Panc1 (cell line): ENCODE data around the gene MAN2A2. TPM values are rescaled to one million over a fixed set of nuclear protein-coding genes. Genes with fewer than 3 reads are reported as not detected.
"Not testable (repeated sequence)": the region's sequence is repeated elsewhere in the genome, so short reads cannot be mapped to it uniquely, and the experiment has no call there.

Source experiments
- ATAC-seq: fragments of 200-7000 bp; cut with Tn5 transposase; 2 replicates; pipeline ENCODE4 v1.9.1; 2020; ENCODE audit warnings: mild to moderate bottlenecking, moderate library complexity
- BruUV-seq: library from RNA; stranded (reverse); fragments of 400-500 nt; replicated peaks from 2 replicates; lab custom pipeline; 2021; lab: Mats Ljungman, UMichigan
- CTCF ChIA-PET: fragments of 300-600 bp; sonication (Branson Sonifier 250); formaldehyde crosslinking; loops from one replicate; lab custom pipeline; 2022; ENCODE audit warnings: antibody characterized with exemption; lab: Charles Lee
- POLR2A ChIA-PET: fragments of 300-600 bp; sonication (Branson Sonifier 250); formaldehyde crosslinking; loops from one replicate; lab custom pipeline; 2022; ENCODE audit warnings: antibody characterized with exemption; lab: Charles Lee
- DNase-seq: peaks from one replicate; pipeline ENCODE4 v3.0.0-alpha.2; 2010; ENCODE audit warnings: low read depth, low spot score
- H3K27ac ChIP-seq: 2 replicates; pipeline ENCODE4 v1.5.1; 2011; ENCODE audit warnings: mild to moderate bottlenecking, low read length, inconsistent platforms
- H3K27me3 ChIP-seq: fragments of 200-500 bp; sonication (Bioruptor generic); 2 replicates; pipeline ENCODE4 v1.6.0; 2014; ENCODE audit warnings: low read length, inconsistent platforms; ENCODE audit not compliant: control insufficient read depth, insufficient read depth
- H3K36me3 ChIP-seq: fragments of 200-500 bp; sonication (Bioruptor generic); 2 replicates; pipeline ENCODE4 v1.5.1; 2014; ENCODE audit warnings: inconsistent platforms, mild to moderate bottlenecking, low read length, moderate library complexity; ENCODE audit not compliant: control insufficient read depth, insufficient read depth
- H3K4me1 ChIP-seq: 2 replicates; pipeline ENCODE4 v1.5.1; 2011; ENCODE audit warnings: inconsistent platforms, mild to moderate bottlenecking, low read length, moderate library complexity; ENCODE audit not compliant: control insufficient read depth, insufficient read depth
- H3K4me3 ChIP-seq, 2 experiments: 2 replicates each; pipeline ENCODE4 v1.5.1; 2011 to 2012; ENCODE audit warnings: low read depth in 2 of 2, low read length in 2 of 2, mild to moderate bottlenecking in 2 of 2, inconsistent platforms in 1 of 2, moderate library complexity in 1 of 2
- H3K9me3 ChIP-seq: fragments of 200-500 bp; sonication (Bioruptor generic); 2 replicates; pipeline ENCODE4 v1.5.1; 2014; ENCODE audit warnings: low read depth, mild to moderate bottlenecking, inconsistent platforms, low read length, moderate library complexity; ENCODE audit not compliant: control insufficient read depth, insufficient read depth
- POLR2AphosphoS5 ChIP-seq: IDR thresholded peaks from 2 replicates; pipeline ENCODE4 v1.6.1; 2012; ENCODE audit warnings: mild to moderate bottlenecking, low read depth, low read length, moderate library complexity
- SIN3A ChIP-seq: IDR thresholded peaks from 2 replicates; pipeline ENCODE4 v1.6.1; 2012; ENCODE audit warnings: low read depth, mild to moderate bottlenecking, low read length, moderate library complexity, borderline replicate concordance; ENCODE audit not compliant: insufficient read depth
- TCF7L2 ChIP-seq: IDR thresholded peaks from 2 replicates; pipeline ENCODE4 v1.6.1; 2011; ENCODE audit warnings: mild to moderate bottlenecking, low read depth, low read length, inconsistent platforms
- in situ Hi-C: cut with HindIII; loops from 2 replicates; pipeline ENCODE4 v1.10.0; 2016; ENCODE audit warnings: low sequenced_read_pairs, low pct_unique_long_range_greater_than_20kb
- intact Hi-C: fragments of 100-400 bp; cut with micrococcal nuclease; formaldehyde crosslinking; loops from one replicate; pipeline ENCODE4 v1.10.0; 2022; ENCODE audit not compliant: unreplicated experiment
- total RNA-seq: library from RNA; stranded (reverse); gene quantifications from one replicate; pipeline ENCODE4 v1.2.1, GENCODE V29; 2021; ENCODE audit not compliant: unreplicated experiment
- TF ChIP-seq, protein P1 (sequence below): fragments of 450-650 bp; IDR thresholded peaks from 2 replicates; pipeline ENCODE4 v1.5.1; 2017; ENCODE audit warnings: mild to moderate bottlenecking
- TF ChIP-seq, protein P2 (sequence below), 2 experiments: IDR thresholded peaks; 2 replicates each; pipeline ENCODE4 v1.6.1; 2011 to 2012; ENCODE audit warnings: low read depth in 2 of 2, control low read depth in 1 of 2, low read length in 1 of 2, mild to moderate bottlenecking in 1 of 2, moderate library complexity in 1 of 2; ENCODE audit not compliant: insufficient read depth in 1 of 2

The MAN2A2 gene
- total RNA-seq, 1 experiment from 2014 or later: 77.2 TPM

DNA sequence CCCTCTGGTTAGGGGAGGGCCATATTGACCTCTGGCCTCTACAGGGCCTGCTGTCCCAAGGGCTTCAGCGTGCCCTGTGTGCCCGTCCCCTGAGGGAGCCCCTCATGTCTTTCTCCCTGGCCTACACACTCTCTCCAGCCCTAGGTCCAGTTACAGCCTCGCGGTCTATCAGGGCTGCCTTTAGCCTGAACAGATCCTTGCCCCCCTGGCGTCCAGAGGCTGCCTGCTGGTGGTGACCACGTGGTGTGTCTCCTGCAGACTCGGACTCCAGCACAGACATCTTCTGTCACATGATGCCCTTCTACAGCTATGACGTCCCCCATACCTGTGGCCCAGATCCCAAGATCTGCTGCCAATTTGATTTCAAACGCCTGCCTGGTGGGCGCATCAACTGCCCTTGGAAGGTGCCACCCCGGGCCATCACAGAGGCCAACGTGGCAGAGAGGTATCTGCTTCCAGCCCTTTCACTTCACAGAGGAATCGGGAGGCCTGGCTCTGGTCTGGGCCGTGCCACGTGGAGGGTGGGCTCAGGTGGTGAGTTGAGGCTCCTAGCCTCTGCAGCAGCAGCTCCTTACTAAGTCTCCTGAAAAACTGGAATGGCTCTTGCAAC lies 4.1 kb downstream of the MAN2A2 start:
- in situ Hi-C loops: no loop called here
- POLR2A ChIA-PET: no interaction called here
- no TSS peak for BruUV-seq
- no peak overlapping the region for H3K27ac ChIP-seq
- DNase-seq: no peak
- no peaks in the 10 kb centered on the region for H3K27me3 ChIP-seq
- CTCF ChIA-PET: no interaction called here
- no peak overlapping the region for H3K4me3 ChIP-seq
- TF ChIP-seq SIN3A: no peak
- no peak for TF ChIP-seq TCF7L2
- TF ChIP-seq POLR2AphosphoS5: no peak
- TF ChIP-seq, protein P1, sequence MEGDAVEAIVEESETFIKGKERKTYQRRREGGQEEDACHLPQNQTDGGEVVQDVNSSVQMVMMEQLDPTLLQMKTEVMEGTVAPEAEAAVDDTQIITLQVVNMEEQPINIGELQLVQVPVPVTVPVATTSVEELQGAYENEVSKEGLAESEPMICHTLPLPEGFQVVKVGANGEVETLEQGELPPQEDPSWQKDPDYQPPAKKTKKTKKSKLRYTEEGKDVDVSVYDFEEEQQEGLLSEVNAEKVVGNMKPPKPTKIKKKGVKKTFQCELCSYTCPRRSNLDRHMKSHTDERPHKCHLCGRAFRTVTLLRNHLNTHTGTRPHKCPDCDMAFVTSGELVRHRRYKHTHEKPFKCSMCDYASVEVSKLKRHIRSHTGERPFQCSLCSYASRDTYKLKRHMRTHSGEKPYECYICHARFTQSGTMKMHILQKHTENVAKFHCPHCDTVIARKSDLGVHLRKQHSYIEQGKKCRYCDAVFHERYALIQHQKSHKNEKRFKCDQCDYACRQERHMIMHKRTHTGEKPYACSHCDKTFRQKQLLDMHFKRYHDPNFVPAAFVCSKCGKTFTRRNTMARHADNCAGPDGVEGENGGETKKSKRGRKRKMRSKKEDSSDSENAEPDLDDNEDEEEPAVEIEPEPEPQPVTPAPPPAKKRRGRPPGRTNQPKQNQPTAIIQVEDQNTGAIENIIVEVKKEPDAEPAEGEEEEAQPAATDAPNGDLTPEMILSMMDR: no peak
- TF ChIP-seq, protein P2, sequence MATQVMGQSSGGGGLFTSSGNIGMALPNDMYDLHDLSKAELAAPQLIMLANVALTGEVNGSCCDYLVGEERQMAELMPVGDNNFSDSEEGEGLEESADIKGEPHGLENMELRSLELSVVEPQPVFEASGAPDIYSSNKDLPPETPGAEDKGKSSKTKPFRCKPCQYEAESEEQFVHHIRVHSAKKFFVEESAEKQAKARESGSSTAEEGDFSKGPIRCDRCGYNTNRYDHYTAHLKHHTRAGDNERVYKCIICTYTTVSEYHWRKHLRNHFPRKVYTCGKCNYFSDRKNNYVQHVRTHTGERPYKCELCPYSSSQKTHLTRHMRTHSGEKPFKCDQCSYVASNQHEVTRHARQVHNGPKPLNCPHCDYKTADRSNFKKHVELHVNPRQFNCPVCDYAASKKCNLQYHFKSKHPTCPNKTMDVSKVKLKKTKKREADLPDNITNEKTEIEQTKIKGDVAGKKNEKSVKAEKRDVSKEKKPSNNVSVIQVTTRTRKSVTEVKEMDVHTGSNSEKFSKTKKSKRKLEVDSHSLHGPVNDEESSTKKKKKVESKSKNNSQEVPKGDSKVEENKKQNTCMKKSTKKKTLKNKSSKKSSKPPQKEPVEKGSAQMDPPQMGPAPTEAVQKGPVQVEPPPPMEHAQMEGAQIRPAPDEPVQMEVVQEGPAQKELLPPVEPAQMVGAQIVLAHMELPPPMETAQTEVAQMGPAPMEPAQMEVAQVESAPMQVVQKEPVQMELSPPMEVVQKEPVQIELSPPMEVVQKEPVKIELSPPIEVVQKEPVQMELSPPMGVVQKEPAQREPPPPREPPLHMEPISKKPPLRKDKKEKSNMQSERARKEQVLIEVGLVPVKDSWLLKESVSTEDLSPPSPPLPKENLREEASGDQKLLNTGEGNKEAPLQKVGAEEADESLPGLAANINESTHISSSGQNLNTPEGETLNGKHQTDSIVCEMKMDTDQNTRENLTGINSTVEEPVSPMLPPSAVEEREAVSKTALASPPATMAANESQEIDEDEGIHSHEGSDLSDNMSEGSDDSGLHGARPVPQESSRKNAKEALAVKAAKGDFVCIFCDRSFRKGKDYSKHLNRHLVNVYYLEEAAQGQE (IDR thresholded peaks at IDR 0.05; ENCODE audit: insufficient read depth in 1 of 2, low read depth in 2 of 2, low read length in 1 of 2): no peak
- peaks cover 10% of the 10 kb centered on the region; the same call in 1 of the 2 replicates for H3K36me3 ChIP-seq
- no peak for ATAC-seq
- H3K9me3 ChIP-seq: no peaks in the 10 kb centered on the region
- intact Hi-C loops: no loop called here
- peaks cover 6% of the 10 kb centered on the region for H3K4me1 ChIP-seq

DNA sequence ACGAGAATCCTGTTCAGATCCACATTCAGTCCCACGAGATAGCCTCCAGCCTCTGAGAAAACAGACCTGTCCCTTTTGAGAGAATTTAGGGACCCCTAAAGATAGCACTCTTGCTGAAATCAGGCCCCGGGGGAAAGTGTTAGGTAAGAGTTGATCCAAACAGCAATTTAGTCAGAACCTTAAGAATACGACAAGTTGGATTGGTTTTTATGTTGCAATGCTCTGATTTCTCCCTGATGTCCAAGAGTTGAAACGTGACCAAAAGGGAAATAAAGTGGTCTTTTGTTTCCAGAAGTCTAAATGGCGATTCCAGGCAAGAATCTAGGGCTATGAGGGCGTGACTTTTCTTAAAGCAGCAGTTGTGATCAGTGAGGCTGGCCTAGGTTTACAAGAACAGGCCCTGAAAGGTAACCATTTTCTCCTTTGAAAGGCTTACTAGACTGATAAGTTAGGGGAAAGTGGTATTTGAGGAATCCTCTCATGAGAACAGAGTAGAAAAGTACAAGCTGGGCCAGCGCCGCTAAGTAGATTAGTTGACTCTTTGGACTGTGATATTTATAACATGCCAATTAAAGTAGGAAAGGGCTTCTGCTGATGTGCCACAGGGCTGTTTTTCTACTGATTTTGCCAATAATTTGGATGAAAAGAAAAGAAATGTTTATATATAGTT lies 4.9 kb downstream of the MAN2A2 start:
- no TSS peak for BruUV-seq
- no peak overlapping the region for H3K27ac ChIP-seq
- ATAC-seq (no peak), DNase-seq (no peak)
- no peaks in the 10 kb centered on the region for H3K9me3 ChIP-seq
- intact Hi-C loops: no loop called here
- in situ Hi-C loops: no loop called here
- ChIA-PET CTCF (no interaction called here), POLR2A (no interaction called here)
- TF ChIP-seq, protein P2 (IDR thresholded peaks at IDR 0.05; ENCODE audit: insufficient read depth in 1 of 2, low read depth in 2 of 2, low read length in 1 of 2): no peak
- TF ChIP-seq SIN3A: no peak
- peaks cover 6% of the 10 kb centered on the region for H3K4me1 ChIP-seq
- no peaks in the 10 kb centered on the region for H3K27me3 ChIP-seq
- no peak overlapping the region for H3K4me3 ChIP-seq
- H3K36me3 ChIP-seq: peaks cover 10% of the 10 kb centered on the region; the same call in 1 of the 2 replicates

DNA sequence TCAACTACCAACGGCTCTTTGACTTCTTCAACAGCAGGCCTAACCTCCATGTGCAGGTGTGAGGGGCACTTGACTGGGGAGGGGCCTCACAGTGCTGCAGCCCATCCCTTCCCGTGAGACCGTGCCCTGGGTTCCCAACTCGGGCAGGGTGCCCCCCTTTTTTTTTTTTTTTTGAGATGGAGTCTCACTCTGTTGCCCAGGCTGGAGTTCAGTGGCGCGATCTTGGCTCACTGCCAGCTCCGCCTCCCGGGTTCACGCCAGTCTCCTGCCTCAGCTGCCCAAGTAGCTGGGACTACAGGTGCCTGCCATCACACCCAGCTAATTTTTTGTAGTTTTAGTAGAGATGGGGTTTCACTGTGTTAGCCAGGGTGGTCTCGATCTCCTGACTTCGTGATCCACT lies 6.3 kb downstream of the MAN2A2 start:
- in situ Hi-C loops, H3K4me3 ChIP-seq, H3K4me1 ChIP-seq, H3K9me3 ChIP-seq, H3K27ac ChIP-seq, ATAC-seq, DNase-seq, CTCF ChIA-PET, BruUV-seq, intact Hi-C loops, H3K36me3 ChIP-seq, H3K27me3 ChIP-seq: not testable (repeated sequence)
- POLR2A ChIA-PET: interaction anchor here (0.5 kb wide), 1 partner anchor 195 kb away, joined by 3 read pairs; no protein-coding TSS in a partner anchor
